Type B pancreatic cell (in vitro differentiated cells): ENCODE results near the gene PRKG1. TPM values are rescaled to one million over a fixed set of nuclear protein-coding genes. Genes with fewer than 3 reads are reported as not detected.

Experiments
- DNase-seq: peaks from one replicate; pipeline ENCODE4 v3.0.0; 2021; ENCODE audit warnings: mixed read lengths; ENCODE audit not compliant: unreplicated experiment; ENCODE audit errors: extremely low spot score
- H3K27ac Mint-ChIP-seq: 2 replicates; pipeline ENCODE4 v1.8.0; 2021; ENCODE audit warnings: mild to moderate bottlenecking, mixed read lengths
- H3K27me3 Mint-ChIP-seq: 2 replicates; pipeline ENCODE4 v1.8.0; 2021; ENCODE audit warnings: mixed read lengths
- H3K36me3 Mint-ChIP-seq: 2 replicates; pipeline ENCODE4 v1.8.0; 2021; ENCODE audit warnings: mixed read lengths
- H3K4me1 Mint-ChIP-seq: one replicate; pipeline ENCODE4 v1.8.0; 2021; ENCODE audit warnings: mixed read lengths; ENCODE audit not compliant: unreplicated experiment
- H3K4me3 Mint-ChIP-seq: 2 replicates; pipeline ENCODE4 v1.8.0; 2021; ENCODE audit warnings: mild to moderate bottlenecking, mixed read lengths
- H3K9me3 Mint-ChIP-seq: 2 replicates; pipeline ENCODE4 v1.8.0; 2021; ENCODE audit warnings: mixed read lengths
- CTCF ChIP-seq: fragments of 200-600 bp; sonication (generic); conservative IDR thresholded peaks from 2 replicates; pipeline ENCODE4 v1.5.0; 2021; ENCODE audit warnings: antibody characterized with exemption, mild to moderate bottlenecking
- total RNA-seq: library from RNA; stranded (reverse); gene quantifications from 2 replicates; pipeline ENCODE4 v1.2.1, GENCODE V29; 2021; ENCODE audit warnings: low replicate concordance

PRKG1 gene
- total RNA-seq, 1 donor from 2014 or later: 12.3 TPM

DNA sequence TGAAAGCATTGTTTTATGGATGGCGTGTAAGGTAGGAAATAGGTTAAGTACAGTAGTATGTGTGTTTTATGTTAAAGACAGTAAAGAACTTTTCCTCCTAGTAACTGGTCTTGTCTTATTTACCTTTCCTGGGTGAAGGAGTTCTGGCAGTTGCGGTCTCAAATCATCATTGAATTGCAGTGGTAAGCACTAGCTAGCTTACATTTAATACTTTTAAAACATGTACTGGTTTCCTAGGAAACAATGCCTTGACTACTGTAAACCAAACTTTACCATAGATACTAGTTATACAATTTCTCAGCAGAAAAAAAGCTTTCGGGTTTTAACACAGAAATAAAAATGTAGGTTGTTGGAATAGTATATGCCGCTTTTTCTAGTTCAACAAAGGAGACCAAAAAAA lies 37.7 kb downstream of the PRKG1 start:
- Mint-ChIP-seq H3K4me3 (no peak overlapping the region), H3K4me1 (no peaks in the 10 kb centered on the region), H3K36me3 (no peaks in the 10 kb centered on the region), H3K9me3 (no peaks in the 10 kb centered on the region), H3K27ac (no peak overlapping the region), H3K27me3 (no peaks in the 10 kb centered on the region)
- no peak for DNase-seq
- no peak for TF ChIP-seq CTCF

GRCh38 chr10:51113007-51113406 lies 38.7 kb downstream of the PRKG1 start:
- Mint-ChIP-seq H3K27ac (no peak overlapping the region), H3K4me3 (no peak overlapping the region), H3K36me3 (no peaks in the 10 kb centered on the region), H3K4me1 (no peaks in the 10 kb centered on the region), H3K27me3 (no peaks in the 10 kb centered on the region), H3K9me3 (no peaks in the 10 kb centered on the region)
- TF ChIP-seq CTCF: no peak
- DNase-seq: no peak

GRCh38 chr10:51117053-51117660 lies 42.9 kb downstream of the PRKG1 start:
- no peak overlapping the region for H3K27ac Mint-ChIP-seq
- no peaks in the 10 kb centered on the region for H3K9me3 Mint-ChIP-seq
- DNase-seq: no peak
- TF ChIP-seq CTCF: no peak
- no peaks in the 10 kb centered on the region for H3K36me3 Mint-ChIP-seq
- no peaks in the 10 kb centered on the region for H3K27me3 Mint-ChIP-seq
- H3K4me3 Mint-ChIP-seq: no peak overlapping the region
- no peaks in the 10 kb centered on the region for H3K4me1 Mint-ChIP-seq

DNA sequence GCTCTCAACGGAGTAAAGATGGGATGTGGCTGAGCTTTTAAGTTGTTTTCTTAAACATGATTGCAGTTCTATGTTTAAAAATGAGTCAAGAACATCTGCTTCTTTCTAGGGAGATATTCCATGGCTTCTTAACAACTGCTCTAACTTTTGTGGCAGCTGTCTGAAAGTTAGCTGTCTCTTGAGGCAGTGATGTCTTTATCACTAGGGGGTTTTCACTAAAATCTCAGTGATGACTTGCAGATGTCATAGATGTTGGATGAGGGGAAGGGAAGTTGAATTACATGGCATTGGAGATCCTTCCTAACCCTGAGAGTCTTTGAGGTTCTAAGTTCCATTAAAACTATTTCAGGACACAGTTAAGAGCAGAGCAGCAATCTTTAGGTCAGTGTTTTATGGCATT lies 43.5 kb downstream of the PRKG1 start:
- no peak overlapping the region for H3K4me3 Mint-ChIP-seq
- H3K4me1 Mint-ChIP-seq: no peaks in the 10 kb centered on the region
- H3K27me3 Mint-ChIP-seq: no peaks in the 10 kb centered on the region
- peaks cover 4% of the 10 kb centered on the region for H3K9me3 Mint-ChIP-seq
- DNase-seq: no peak
- H3K27ac Mint-ChIP-seq: no peak overlapping the region
- TF ChIP-seq CTCF: no peak
- H3K36me3 Mint-ChIP-seq: no peaks in the 10 kb centered on the region

- no peak for TF ChIP-seq CTCF
- H3K27me3 Mint-ChIP-seq: no peaks in the 10 kb centered on the region
- peaks cover 6% of the 10 kb centered on the region for H3K9me3 Mint-ChIP-seq
- H3K4me3 Mint-ChIP-seq: no peak overlapping the region
- no peaks in the 10 kb centered on the region for H3K4me1 Mint-ChIP-seq
- no peak overlapping the region for H3K27ac Mint-ChIP-seq
- no peak for DNase-seq
- H3K36me3 Mint-ChIP-seq: no peaks in the 10 kb centered on the region
Measured at GRCh38 chr10:51119441-51119840, 45.2 kb downstream of the PRKG1 start.

DNA sequence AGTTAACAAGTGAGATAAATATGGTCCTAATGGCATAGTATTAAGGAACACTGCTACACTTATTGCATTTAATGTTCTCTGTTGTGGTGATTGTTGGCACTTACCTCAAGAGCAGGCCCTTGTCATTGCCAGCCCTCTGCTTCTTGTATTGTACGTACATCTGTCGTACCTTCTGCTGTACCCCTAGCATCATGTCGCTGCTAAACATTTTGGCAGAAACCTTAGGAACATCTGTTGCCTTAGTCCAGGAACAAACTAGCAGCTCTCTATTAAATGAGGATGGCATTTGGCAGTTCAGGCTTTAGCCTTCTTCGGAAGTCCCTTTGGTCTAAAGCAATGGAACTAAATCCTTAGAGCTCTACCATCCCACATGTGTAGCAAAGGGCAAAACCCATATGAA lies 47.6 kb downstream of the PRKG1 start:
- H3K4me3 Mint-ChIP-seq: no peak overlapping the region
- no peak overlapping the region for H3K27ac Mint-ChIP-seq
- H3K36me3 Mint-ChIP-seq: peaks cover under 1% of the 10 kb centered on the region
- no peak for DNase-seq
- TF ChIP-seq CTCF: no peak
- peaks cover 6% of the 10 kb centered on the region for H3K9me3 Mint-ChIP-seq
- no peaks in the 10 kb centered on the region for H3K4me1 Mint-ChIP-seq
- no peaks in the 10 kb centered on the region for H3K27me3 Mint-ChIP-seq
